HCT116 (cell line): Measurements from ENCODE around the gene CLCA4. TPM values are rescaled to one million over a fixed set of nuclear protein-coding genes. Genes with fewer than 3 reads are reported as not detected.

ENCODE experiments used
- ATAC-seq: fragments of 200-7000 bp; cut with Tn5 transposase; 2 replicates; pipeline ENCODE4 v1.9.1; 2020; ENCODE audit warnings: mild to moderate bottlenecking, moderate library complexity
- BruUV-seq: library from RNA; stranded (reverse); fragments of 400-500 nt; replicated peaks from 2 replicates; lab custom pipeline; 2021; lab: Mats Ljungman, UMichigan
- CTCF ChIA-PET: fragments of 300-600 bp; sonication (Branson Sonifier 250); formaldehyde crosslinking; loops from one replicate; lab custom pipeline; 2021; ENCODE audit warnings: antibody characterized with exemption; lab: Charles Lee
- POLR2A ChIA-PET: fragments of 300-600, 350-600 bp; sonication (Branson Sonifier 250); formaldehyde crosslinking; loops from one replicate; lab custom pipeline; 2021; ENCODE audit warnings: antibody characterized with exemption; lab: Charles Lee
- RAD21 ChIA-PET, 2 experiments: fragments of 300-600 bp; sonication (Branson Sonifier 250); formaldehyde crosslinking; loops; one replicate each; lab custom pipeline; 2023; ENCODE audit warnings: low total read pairs in 2 of 2; ENCODE audit not compliant: uncharacterized antibody in 2 of 2, unreplicated experiment in 2 of 2, low non-redundant PET in 1 of 2; lab: Charles Lee
- DNase-seq: peaks from one replicate; pipeline ENCODE4 v3.0.0-alpha.2; 2010; ENCODE audit warnings: low read depth, low spot score
- H2AFZ ChIP-seq: fragments of 200-600 bp; shearing (Covaris generic), sonication (generic); 2 replicates; pipeline ENCODE4 v1.6.1; 2017; ENCODE audit warnings: low read depth, mixed run types, mixed read lengths, antibody characterized with exemption, low read length; ENCODE audit not compliant: poor library complexity, severe bottlenecking
- H3K27ac ChIP-seq: 2 replicates; pipeline ENCODE4 v1.5.1; 2012; ENCODE audit warnings: low read depth, low read length
- H3K27me3 ChIP-seq: fragments of 200-600 bp; sonication (generic); 2 replicates; pipeline ENCODE4 v1.6.1; 2016; ENCODE audit warnings: mixed run types, low read length, mixed read lengths; ENCODE audit not compliant: insufficient read depth
- H3K36me3 ChIP-seq, 2 experiments: fragments of 200-500 bp in 1 of 2; fragments of 200-600 bp in 1 of 2; sonication (Bioruptor generic) in 1 of 2; sonication (generic) in 1 of 2; 2 replicates each; pipeline versions ENCODE4 v1.5.1 to v1.6.1; 2014 to 2016; ENCODE audit warnings: low read length in 2 of 2, inconsistent platforms in 1 of 2, mixed read lengths in 1 of 2, mixed run types in 1 of 2; ENCODE audit not compliant: insufficient read depth in 2 of 2, control insufficient read depth in 1 of 2
- H3K4me1 ChIP-seq, 2 experiments: fragments of 200-600 bp in 1 of 2; sonication (generic) in 1 of 2; 2 replicates each; pipeline versions ENCODE4 v1.5.1 to v1.6.1; 2012 to 2017; ENCODE audit warnings: low read length in 2 of 2, inconsistent platforms in 1 of 2, mild to moderate bottlenecking in 1 of 2, mixed read lengths in 1 of 2, mixed run types in 1 of 2, moderate library complexity in 1 of 2; ENCODE audit not compliant: insufficient read depth in 2 of 2, control insufficient read depth in 1 of 2
- H3K4me2 ChIP-seq: fragments of 200-600 bp; sonication (generic); 2 replicates; pipeline ENCODE4 v1.6.1; 2017; ENCODE audit warnings: mixed run types, low read length, mixed read lengths
- H3K4me3 ChIP-seq, 2 experiments: fragments of 200-600 bp in 1 of 2; sonication (generic) in 1 of 2; replicated peaks in 1 of 2; 2 replicates each; pipeline ENCODE4 v1.5.1; 2011 to 2016; ENCODE audit warnings: low read length in 2 of 2, control low read depth in 1 of 2, low read depth in 1 of 2, mild to moderate bottlenecking in 1 of 2, mixed read lengths in 1 of 2, mixed run types in 1 of 2
- H3K79me2 ChIP-seq: fragments of 200-600 bp; sonication (generic); 2 replicates; pipeline ENCODE4 v1.6.1; 2017; ENCODE audit warnings: mild to moderate bottlenecking, mixed run types, low read length, moderate library complexity, mixed read lengths; ENCODE audit not compliant: insufficient read depth
- H3K9ac ChIP-seq: fragments of 200-600 bp; sonication (generic); 2 replicates; pipeline ENCODE4 v1.6.1; 2016; ENCODE audit warnings: low read length, mixed read lengths
- H3K9me2 ChIP-seq: fragments of 200-600 bp; sonication (generic), shearing (Covaris generic); 2 replicates; pipeline ENCODE4 v1.6.1; 2017; ENCODE audit warnings: mixed run types, mild to moderate bottlenecking, moderate library complexity; ENCODE audit not compliant: insufficient read depth
- H3K9me3 ChIP-seq, 2 experiments: fragments of 200-500 bp in 1 of 2; fragments of 200-600 bp in 1 of 2; sonication (Bioruptor generic) in 1 of 2; sonication (generic) in 1 of 2; 2 replicates each; pipeline ENCODE4 v1.6.1; 2014 to 2017; ENCODE audit warnings: low read length in 2 of 2, mixed read lengths in 2 of 2, inconsistent platforms in 1 of 2, low read depth in 1 of 2, mild to moderate bottlenecking in 1 of 2, mixed run types in 1 of 2, moderate library complexity in 1 of 2; ENCODE audit not compliant: control insufficient read depth in 1 of 2, insufficient read depth in 1 of 2
- H4K20me1 ChIP-seq: fragments of 200-600 bp; sonication (generic), shearing (Covaris generic); 2 replicates; pipeline ENCODE4 v1.6.1; 2017; ENCODE audit warnings: mixed run types, mild to moderate bottlenecking, moderate library complexity; ENCODE audit not compliant: insufficient read depth
- CEBPB ChIP-seq: IDR thresholded peaks from 2 replicates; pipeline ENCODE4 v1.6.1; 2012; ENCODE audit warnings: low read depth
- CTCF ChIP-seq, 3 experiments: fragments of 200-600 bp in 1 of 3; sonication (generic) in 1 of 3; IDR thresholded peaks in 2 of 3; conservative IDR thresholded peaks in 1 of 3; 2 replicates each; pipeline ENCODE4 v1.5.1; 2012 to 2017; ENCODE audit warnings: low read depth in 2 of 3, low read length in 2 of 3, antibody characterized with exemption in 1 of 3, borderline replicate concordance in 1 of 3, control low read depth in 1 of 3, mild to moderate bottlenecking in 1 of 3, mixed read lengths in 1 of 3, mixed run types in 1 of 3, moderate library complexity in 1 of 3; ENCODE audit not compliant: insufficient read depth in 1 of 3
- ELF1 ChIP-seq: IDR thresholded peaks from 2 replicates; pipeline ENCODE4 v1.6.1; 2012; ENCODE audit warnings: low read depth, borderline replicate concordance
- EZH2 ChIP-seq: fragments of 200-600 bp; sonication (generic); IDR thresholded peaks from 2 replicates; pipeline ENCODE4 v1.6.1; 2017; ENCODE audit warnings: antibody characterized with exemption, mixed run types
- FOSL1 ChIP-seq: IDR thresholded peaks from 2 replicates; pipeline ENCODE4 v1.6.1; 2012; ENCODE audit warnings: low read depth
- MAX ChIP-seq: IDR thresholded peaks from 2 replicates; pipeline ENCODE4 v1.6.1; 2012
- TCF7L2 ChIP-seq: IDR thresholded peaks from 2 replicates; pipeline ENCODE4 v1.7.0; 2011; ENCODE audit warnings: borderline replicate concordance, inconsistent platforms; ENCODE audit not compliant: insufficient read depth, insufficient read length; ENCODE audit errors: extremely low read depth
- YY1 ChIP-seq: IDR thresholded peaks from 2 replicates; pipeline ENCODE4 v1.6.1; 2011; ENCODE audit warnings: low read length, low read depth, moderate library complexity, mild to moderate bottlenecking; ENCODE audit not compliant: insufficient replicate concordance; ENCODE audit errors: extremely low read depth
- ZBTB33 ChIP-seq: IDR thresholded peaks from 2 replicates; pipeline ENCODE4 v1.6.1; 2011; ENCODE audit warnings: mild to moderate bottlenecking, low read length, moderate library complexity; ENCODE audit not compliant: insufficient replicate concordance; ENCODE audit errors: extremely low read depth
- ZNF274 ChIP-seq: fragments of 200-500 bp; sonication (Bioruptor generic); IDR thresholded peaks from 2 replicates; pipeline ENCODE4 v1.6.1; 2014; ENCODE audit warnings: mild to moderate bottlenecking, low read depth, low read length, inconsistent platforms
- intact Hi-C: fragments of 100-400 bp; cut with micrococcal nuclease; formaldehyde crosslinking; loops from 2 replicates; pipeline ENCODE4 v1.10.0; 2022
- total RNA-seq: library from RNA; stranded (reverse); gene quantifications from one replicate; pipeline ENCODE4 v1.2.1, GENCODE V29; 2021; ENCODE audit not compliant: unreplicated experiment
- TF ChIP-seq, protein P1 (sequence below): IDR thresholded peaks from 2 replicates; pipeline ENCODE4 v1.6.1; 2012; ENCODE audit warnings: low read depth

The CLCA4 gene
- total RNA-seq, 1 experiment from 2014 or later = not detected

DNA sequence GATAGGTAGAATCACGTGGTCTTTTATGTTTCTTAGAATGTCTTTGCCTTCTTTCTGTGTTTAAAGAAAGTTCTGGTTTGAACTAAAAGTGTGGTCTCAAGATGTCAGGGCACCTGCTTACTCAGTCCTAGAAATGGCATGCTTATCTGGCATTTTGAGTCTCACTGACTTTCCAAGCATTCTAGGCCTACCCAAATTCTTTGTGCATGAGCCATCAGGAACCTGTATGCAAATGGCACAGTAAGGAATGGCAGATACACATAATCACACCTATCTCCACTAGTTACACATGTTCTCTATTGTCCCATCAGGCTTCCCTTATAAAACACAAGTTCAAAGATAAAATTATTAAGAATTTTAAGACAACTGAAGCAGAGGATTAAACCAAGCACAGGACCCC lies 29.5 kb upstream of the CLCA4 start (continued):
- no peak for TF ChIP-seq CTCF (IDR thresholded peaks at IDR 0.05 in 2 of 3, conservative IDR thresholded peaks at IDR 0.05 in 1 of 3; ENCODE audit: borderline replicate concordance in 1 of 3, insufficient read depth in 1 of 3, low read depth in 2 of 3, low read length in 2 of 3)

DNA sequence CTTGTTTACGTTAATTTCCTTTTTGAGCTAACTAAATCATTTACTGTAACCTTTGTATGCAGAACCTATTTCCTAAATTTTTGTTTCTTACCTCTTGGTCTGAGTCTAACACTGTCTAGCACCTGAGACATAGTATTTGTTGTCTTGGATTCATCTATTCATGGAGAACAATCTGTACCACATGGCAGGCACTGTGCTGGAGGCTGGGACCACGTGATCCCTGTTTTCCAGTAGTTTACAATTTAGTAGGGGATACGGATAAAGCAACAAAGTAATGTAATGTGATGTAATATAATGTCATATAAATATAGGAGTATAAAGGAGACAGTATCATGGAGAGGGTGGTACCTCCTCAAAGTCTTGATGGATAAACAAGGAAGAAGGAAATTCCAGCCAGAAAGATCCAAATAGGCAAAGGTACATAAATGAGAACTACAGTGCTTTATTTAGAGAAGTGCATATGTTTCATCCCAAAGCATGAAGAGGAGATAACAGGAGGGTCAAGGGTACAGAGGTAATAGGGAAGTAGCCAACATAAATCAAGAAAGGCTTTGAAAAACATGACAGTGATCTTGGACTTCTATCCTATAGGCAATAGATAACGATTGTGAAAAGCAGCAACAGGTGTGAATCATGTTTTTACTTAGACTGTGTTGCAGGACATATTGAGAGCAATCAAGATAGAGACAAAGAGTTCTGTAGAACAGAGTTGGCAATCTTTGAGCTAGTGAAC lies 25.9 kb upstream of the CLCA4 start:
- Histone ChIP-seq H4K20me1 (no peaks in the 10 kb centered on the region), H3K27me3 (no peaks in the 10 kb centered on the region), H3K4me2 (no peak overlapping the region), H3K9me3 (no peaks in the 10 kb centered on the region), H3K27ac (no peak overlapping the region), H3K79me2 (no peaks in the 10 kb centered on the region), H3K36me3 (no peaks in the 10 kb centered on the region), H3K9me2 (no peaks in the 10 kb centered on the region), H3K4me3 (no peak overlapping the region), H3K9ac (no peak overlapping the region), H2AFZ (no peak overlapping the region), H3K4me1 (peaks cover 0 to 18% of the 10 kb centered on the region in 2 experiments; a peak in 2 of 4 replicates)
- DNase-seq = no peak
- RAD21 ChIA-PET = no interaction called here
- intact Hi-C loops = no loop called here
- CTCF ChIA-PET = interaction anchor here (1.0 kb wide), 1 partner anchor 21 kb away, joined by 4 read pairs; no protein-coding TSS in a partner anchor
- POLR2A ChIA-PET = no interaction called here
- no TSS peak for BruUV-seq
- no peak for ATAC-seq
- no peak for TF ChIP-seq EZH2
- TF ChIP-seq ZBTB33 = no peak
- no peak for TF ChIP-seq FOSL1
- TF ChIP-seq MAX = no peak
- no peak for TF ChIP-seq TCF7L2
- TF ChIP-seq CTCF (IDR thresholded peaks at IDR 0.05 in 2 of 3, conservative IDR thresholded peaks at IDR 0.05 in 1 of 3; ENCODE audit: borderline replicate concordance in 1 of 3, insufficient read depth in 1 of 3, low read depth in 2 of 3, low read length in 2 of 3) = no peak
- TF ChIP-seq, protein P1, sequence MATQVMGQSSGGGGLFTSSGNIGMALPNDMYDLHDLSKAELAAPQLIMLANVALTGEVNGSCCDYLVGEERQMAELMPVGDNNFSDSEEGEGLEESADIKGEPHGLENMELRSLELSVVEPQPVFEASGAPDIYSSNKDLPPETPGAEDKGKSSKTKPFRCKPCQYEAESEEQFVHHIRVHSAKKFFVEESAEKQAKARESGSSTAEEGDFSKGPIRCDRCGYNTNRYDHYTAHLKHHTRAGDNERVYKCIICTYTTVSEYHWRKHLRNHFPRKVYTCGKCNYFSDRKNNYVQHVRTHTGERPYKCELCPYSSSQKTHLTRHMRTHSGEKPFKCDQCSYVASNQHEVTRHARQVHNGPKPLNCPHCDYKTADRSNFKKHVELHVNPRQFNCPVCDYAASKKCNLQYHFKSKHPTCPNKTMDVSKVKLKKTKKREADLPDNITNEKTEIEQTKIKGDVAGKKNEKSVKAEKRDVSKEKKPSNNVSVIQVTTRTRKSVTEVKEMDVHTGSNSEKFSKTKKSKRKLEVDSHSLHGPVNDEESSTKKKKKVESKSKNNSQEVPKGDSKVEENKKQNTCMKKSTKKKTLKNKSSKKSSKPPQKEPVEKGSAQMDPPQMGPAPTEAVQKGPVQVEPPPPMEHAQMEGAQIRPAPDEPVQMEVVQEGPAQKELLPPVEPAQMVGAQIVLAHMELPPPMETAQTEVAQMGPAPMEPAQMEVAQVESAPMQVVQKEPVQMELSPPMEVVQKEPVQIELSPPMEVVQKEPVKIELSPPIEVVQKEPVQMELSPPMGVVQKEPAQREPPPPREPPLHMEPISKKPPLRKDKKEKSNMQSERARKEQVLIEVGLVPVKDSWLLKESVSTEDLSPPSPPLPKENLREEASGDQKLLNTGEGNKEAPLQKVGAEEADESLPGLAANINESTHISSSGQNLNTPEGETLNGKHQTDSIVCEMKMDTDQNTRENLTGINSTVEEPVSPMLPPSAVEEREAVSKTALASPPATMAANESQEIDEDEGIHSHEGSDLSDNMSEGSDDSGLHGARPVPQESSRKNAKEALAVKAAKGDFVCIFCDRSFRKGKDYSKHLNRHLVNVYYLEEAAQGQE = no peak
- no peak for TF ChIP-seq YY1
- TF ChIP-seq ZNF274 = no peak
- TF ChIP-seq ELF1 = no peak
- no peak for TF ChIP-seq CEBPB
